GM10248 (cell line): Measurements from ENCODE around the gene TPSD1.
"Not testable (repeated sequence)": the region's sequence is repeated elsewhere in the genome, so short reads cannot be mapped to it uniquely, and the experiment has no call there.

Source experiments
- CTCF ChIA-PET: fragments of 300-600 bp; sonication (Branson Sonifier 250); formaldehyde crosslinking; extraction: SDS; loops from one replicate; lab custom pipeline; 2021; ENCODE audit warnings: antibody characterized with exemption; lab: Yijun Ruan, JAX
- POLR2A ChIA-PET: fragments of 350-650 bp; sonication (Branson Sonifier 250); formaldehyde crosslinking; extraction: SDS; loops from one replicate; lab custom pipeline; 2020; ENCODE audit warnings: antibody characterized with exemption; lab: Yijun Ruan, JAX
- DNase-seq: peaks from one replicate; pipeline ENCODE4 v3.0.0; 2012; ENCODE audit errors: extremely low spot score
- CTCF ChIP-seq: IDR thresholded peaks from 2 replicates; pipeline ENCODE4 v1.5.1; 2012; ENCODE audit warnings: mild to moderate bottlenecking, low read depth; ENCODE audit errors: extremely low read depth, missing control alignments, control extremely low read depth

Gene TPSD1

DNA sequence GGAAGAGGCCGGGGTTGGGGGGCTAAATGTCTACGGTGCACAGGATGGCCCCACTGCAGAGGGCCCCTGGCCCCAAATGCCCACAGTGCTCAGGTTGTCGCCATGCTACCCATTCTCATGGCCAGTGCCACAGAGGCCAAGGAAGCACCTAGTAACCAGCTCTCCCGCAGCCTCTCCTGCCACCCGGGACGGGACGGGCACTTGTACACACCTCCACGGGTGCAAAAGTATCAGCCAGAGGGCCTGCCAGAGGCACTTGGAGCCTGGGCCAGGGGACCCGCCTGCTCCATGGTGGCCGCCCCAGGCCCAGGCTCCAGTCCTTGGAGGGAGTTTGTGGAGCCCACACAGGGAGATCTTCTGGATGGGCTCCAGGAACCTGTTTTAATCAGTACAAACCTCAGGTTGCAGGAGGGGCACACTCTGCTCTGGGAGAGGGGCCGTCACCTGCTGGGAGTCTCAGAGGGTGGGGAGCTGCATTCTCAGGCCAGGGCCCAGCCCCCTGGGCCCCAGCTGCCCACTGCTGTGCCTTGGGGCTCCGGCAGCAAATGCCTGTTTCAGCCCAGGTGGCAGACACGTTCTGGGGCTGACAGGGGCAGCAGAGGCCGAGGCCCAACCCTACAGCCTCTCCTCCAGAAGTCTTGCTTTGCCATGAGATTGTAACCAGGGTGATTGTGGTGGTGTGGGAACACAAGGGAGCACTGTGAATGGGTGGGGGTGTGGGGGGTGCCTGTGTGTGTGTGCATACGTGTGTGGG is 7.9 kb downstream of the TPSD1 start:
- DNase-seq: no peak

DNA sequence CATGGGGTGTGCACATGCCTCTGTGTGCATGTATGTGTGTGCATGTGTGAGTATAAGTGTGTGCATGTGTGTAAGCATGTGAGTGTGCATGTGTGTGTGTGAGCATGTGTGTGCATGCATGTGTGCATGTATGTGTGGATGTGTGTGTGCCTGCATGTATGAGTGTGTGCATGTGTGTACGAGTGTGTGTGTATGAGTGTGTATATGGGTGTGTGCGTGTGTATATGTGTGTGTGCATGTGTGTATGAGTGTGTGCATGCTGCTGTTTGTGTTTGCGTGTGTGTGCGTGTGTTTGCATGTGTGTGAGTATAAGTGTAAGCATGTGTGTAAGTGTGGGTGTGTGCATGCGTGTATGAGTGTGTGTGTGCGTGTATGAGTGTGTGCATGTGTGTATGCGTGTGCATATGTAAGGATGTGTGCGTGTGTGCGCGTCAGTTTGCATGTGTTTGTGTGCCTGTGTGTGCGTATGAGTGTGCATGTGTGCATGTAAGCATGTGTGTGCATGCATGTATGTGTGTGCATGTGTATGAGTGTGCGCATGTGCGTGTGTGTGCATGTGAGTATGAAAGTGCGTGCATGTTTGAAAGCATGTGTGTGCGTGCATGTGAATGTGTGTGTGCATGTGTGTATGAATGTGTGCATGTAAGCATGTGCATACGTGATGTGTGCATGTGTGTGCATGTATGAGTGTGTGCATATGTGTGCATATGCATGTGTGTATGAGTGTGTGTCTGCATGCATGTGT is 8.6 kb downstream of the TPSD1 start:
- CTCF ChIA-PET: no interaction called here
- no peak for TF ChIP-seq CTCF
- POLR2A ChIA-PET: no interaction called here
- no peak for DNase-seq

More for the DNA sequence above, 7.9 kb downstream of the TPSD1 start:
- no peak for TF ChIP-seq CTCF
- ChIA-PET CTCF (no interaction called here), POLR2A (no interaction called here)

GRCh38 chr16:1265090-1265630 is 9.3 kb downstream of the TPSD1 start:
- TF ChIP-seq CTCF: no peak
- POLR2A ChIA-PET: no interaction called here
- DNase-seq: no peak
- CTCF ChIA-PET: no interaction called here

DNA sequence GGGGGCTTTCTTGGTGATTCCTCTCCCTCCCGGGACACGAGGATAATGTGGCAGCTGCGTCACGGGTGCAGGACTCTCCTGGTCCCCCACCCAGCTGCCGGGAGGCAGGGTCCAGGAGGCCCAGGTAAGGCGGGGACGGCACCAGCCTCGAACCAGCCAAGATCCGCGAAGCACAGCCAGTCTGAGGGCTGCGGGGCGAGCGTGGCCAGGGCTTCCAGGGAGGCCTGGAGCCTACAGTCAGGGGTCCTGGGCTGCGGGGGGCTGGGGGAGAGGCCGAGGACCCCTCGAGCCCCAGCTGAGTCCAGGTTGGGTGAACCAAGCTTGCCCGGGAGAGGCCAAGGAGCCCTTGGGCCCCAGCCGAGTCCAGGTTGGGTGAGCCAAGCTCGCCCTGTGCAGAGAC is 10.0 kb downstream of the TPSD1 start:
- DNase-seq: no peak
- ChIA-PET CTCF (no interaction called here), POLR2A (no interaction called here)
- no peak for TF ChIP-seq CTCF

GRCh38 chr16:1269418-1269817 is 13.5 kb downstream of the TPSD1 start:
- CTCF ChIA-PET, DNase-seq, POLR2A ChIA-PET: not testable (repeated sequence)

DNA sequence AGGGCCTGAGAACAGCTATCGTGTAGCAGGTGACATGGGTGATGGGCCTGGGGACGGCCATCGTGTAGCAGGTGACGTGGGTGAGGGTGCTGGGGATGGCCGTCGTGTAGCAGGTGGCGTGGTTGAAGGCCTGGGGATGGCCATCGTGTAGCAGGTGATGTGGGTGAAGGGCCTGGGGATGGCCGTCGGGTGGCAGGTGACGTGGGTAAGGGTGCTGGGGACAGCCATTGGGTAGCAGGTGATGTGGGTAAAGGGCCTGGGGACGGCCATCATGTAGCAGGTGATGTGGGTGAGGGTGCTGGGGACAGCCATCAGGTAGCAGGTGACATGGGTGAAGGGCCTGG is 15.5 kb downstream of the TPSD1 start:
- no peak for TF ChIP-seq CTCF
- DNase-seq: no peak
- ChIA-PET CTCF (no interaction called here), POLR2A (no interaction called here)

- POLR2A ChIA-PET, CTCF ChIA-PET, DNase-seq: not testable (repeated sequence)
These were observed 16.0 kb downstream of the TPSD1 start for GRCh38 chr16:1271724-1272413.
